T-helper 17 cell (primary cell): ENCODE data around the gene SCYGR3. TPM values are rescaled to one million over a fixed set of nuclear protein-coding genes. Genes with fewer than 3 reads are reported as not detected.

Source experiments
- ATAC-seq: fragments of 150-1000 bp; cut with Tn5 transposase; 2 replicates; pipeline ENCODE4 v1.10.0; 2021; ENCODE audit warnings: mild to moderate bottlenecking, moderate library complexity
- DNase-seq, 3 donors: peaks; one replicate each; pipeline versions ENCODE4 v3.0.0 to v3.0.0-alpha.2; 2020 to 2021
- H3K9me3 ChIP-seq: one replicate; pipeline ENCODE4 v1.7.0; 2013; ENCODE audit warnings: low read length, mild to moderate bottlenecking; ENCODE audit not compliant: control insufficient read depth, poor library complexity, severe bottlenecking
- H3K27ac Mint-ChIP-seq: one replicate; pipeline ENCODE4 v1.8.0; 2022; ENCODE audit warnings: mild to moderate bottlenecking, moderate library complexity, mixed read lengths
- H3K27me3 Mint-ChIP-seq: one replicate; pipeline ENCODE4 v1.8.0; 2022; ENCODE audit warnings: mixed read lengths
- H3K36me3 Mint-ChIP-seq: one replicate; pipeline ENCODE4 v1.8.0; 2022; ENCODE audit warnings: low read depth, mixed read lengths
- H3K4me1 Mint-ChIP-seq: one replicate; pipeline ENCODE4 v1.8.0; 2022; ENCODE audit warnings: mild to moderate bottlenecking, mixed read lengths
- H3K4me3 Mint-ChIP-seq: one replicate; pipeline ENCODE4 v1.8.0; 2022; ENCODE audit warnings: mild to moderate bottlenecking, moderate library complexity, mixed read lengths
- total RNA-seq, 4 donors: library from RNA in 2 of 4; stranded (reverse) in 2 of 4; gene quantifications; one replicate each; pipeline ENCODE4 v1.2.3 and lab custom pipeline; 2022 to 2026

SCYGR3 gene
- not detected for total RNA-seq
- 0 reads per million in 2 donors for total RNA-seq (lab: John Stamatoyannopoulos, UW)

- H3K9me3 ChIP-seq = no peaks in the 10 kb centered on the region
- no peak within 1 kb of the TSS for H3K4me3 Mint-ChIP-seq
- no peaks in the 10 kb centered on the region for H3K4me1 Mint-ChIP-seq
- no peak within 1 kb of the TSS for H3K27ac Mint-ChIP-seq
- no peak for ATAC-seq
- peaks cover 44% of the 10 kb centered on the region for H3K27me3 Mint-ChIP-seq
- peaks cover 5% of the 10 kb centered on the region for H3K36me3 Mint-ChIP-seq
- DNase-seq = no peak
Measured at GRCh38 chr2:227614740-227615139, at the start of gene SCYGR3. Gene SCYGR3 (minus strand): TSS chr2:227614840. CDS start chr2:227614840, 0 bp downstream.

- no peak for DNase-seq
- Mint-ChIP-seq H3K4me1 (peaks cover 3% of the 10 kb centered on the region), H3K27ac (no peak overlapping the region), H3K36me3 (peaks cover 2% of the 10 kb centered on the region), H3K4me3 (no peak overlapping the region), H3K27me3 (no peaks in the 10 kb centered on the region)
- H3K9me3 ChIP-seq = no peaks in the 10 kb centered on the region
- no peak for ATAC-seq
Measured at GRCh38 chr2:227661827-227662226, 47.2 kb upstream of the SCYGR3 start.

DNA sequence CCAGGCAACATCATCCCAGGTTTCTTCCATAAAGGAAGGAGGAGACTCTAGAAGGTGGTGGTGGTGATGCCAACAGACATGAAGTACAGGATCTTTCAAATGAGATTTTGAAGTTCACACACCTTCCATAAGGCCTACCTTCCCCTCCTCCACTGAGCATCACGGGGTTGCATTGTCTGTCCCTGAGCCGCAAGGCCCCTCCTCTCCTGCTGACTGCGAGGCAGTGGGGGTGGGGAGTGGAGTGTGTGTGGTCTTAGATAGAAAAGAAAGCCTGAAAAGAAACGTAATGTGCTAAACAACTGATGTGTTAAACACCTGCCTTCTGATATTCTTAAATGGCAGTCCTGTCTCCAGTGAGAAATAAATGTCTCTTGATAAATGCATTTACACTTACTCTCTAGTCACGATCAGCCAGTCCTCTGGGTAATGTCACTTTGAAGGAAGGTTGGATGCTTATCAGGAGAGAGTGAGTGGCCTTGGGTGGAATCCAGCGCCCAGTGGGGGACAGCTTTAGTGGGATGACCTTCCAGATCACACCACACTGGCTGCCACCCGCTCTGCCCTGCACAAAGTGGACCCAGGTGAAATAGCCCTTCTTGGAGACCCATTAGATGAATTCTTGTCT lies 46.5 kb upstream of the SCYGR3 start:
- Mint-ChIP-seq H3K4me3 (no peak overlapping the region), H3K27ac (no peak overlapping the region), H3K4me1 (peaks cover 3% of the 10 kb centered on the region), H3K36me3 (peaks cover 2% of the 10 kb centered on the region), H3K27me3 (no peaks in the 10 kb centered on the region)
- DNase-seq (no peak), ATAC-seq (no peak)
- H3K9me3 ChIP-seq = no peaks in the 10 kb centered on the region

- Mint-ChIP-seq H3K27me3 (peaks cover 20% of the 10 kb centered on the region), H3K27ac (no peak overlapping the region), H3K36me3 (peaks cover 4% of the 10 kb centered on the region), H3K4me3 (no peak overlapping the region), H3K4me1 (peaks cover 6% of the 10 kb centered on the region)
- H3K9me3 ChIP-seq = no peaks in the 10 kb centered on the region
- DNase-seq (no peak), ATAC-seq (no peak)
Measured at GRCh38 chr2:227657199-227657845, 42.7 kb upstream of the SCYGR3 start.

- DNase-seq (no peak), ATAC-seq (no peak)
- H3K27ac Mint-ChIP-seq = no peak overlapping the region
- H3K4me1 Mint-ChIP-seq = peaks cover 4% of the 10 kb centered on the region
- no peak overlapping the region for H3K4me3 Mint-ChIP-seq
- peaks cover 27% of the 10 kb centered on the region for H3K27me3 Mint-ChIP-seq
- no peaks in the 10 kb centered on the region for H3K9me3 ChIP-seq
- peaks cover 2% of the 10 kb centered on the region for H3K36me3 Mint-ChIP-seq
Measured at GRCh38 chr2:227655454-227655853, 40.8 kb upstream of the SCYGR3 start.

DNA sequence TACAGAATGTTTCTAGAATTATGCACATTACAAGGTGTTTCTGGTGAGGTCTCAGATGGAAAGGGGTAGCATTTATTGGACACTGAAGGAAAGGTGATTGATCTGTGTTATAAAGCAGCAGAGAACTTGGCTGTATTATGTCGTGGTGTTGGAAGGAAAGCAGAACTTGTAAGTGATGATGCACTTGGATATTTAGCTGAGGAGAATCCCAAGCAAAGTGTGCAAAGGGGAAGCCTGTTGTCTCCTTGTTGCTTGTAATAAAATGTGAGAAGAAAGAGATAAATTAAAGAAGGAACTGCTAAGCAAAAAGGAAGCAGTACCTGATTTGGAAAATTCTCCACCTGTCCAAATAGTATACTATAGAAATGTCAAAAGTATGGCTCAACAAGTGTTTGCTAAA lies 39.8 kb upstream of the SCYGR3 start:
- DNase-seq (no peak), ATAC-seq (no peak)
- no peaks in the 10 kb centered on the region for H3K9me3 ChIP-seq
- Mint-ChIP-seq H3K4me1 (peaks cover 4% of the 10 kb centered on the region), H3K27ac (no peak overlapping the region), H3K27me3 (peaks cover 31% of the 10 kb centered on the region), H3K4me3 (no peak overlapping the region), H3K36me3 (peaks cover 2% of the 10 kb centered on the region)

- DNase-seq (no peak), ATAC-seq (no peak)
- Mint-ChIP-seq H3K27me3 (peaks cover 40% of the 10 kb centered on the region), H3K4me1 (peaks cover 4% of the 10 kb centered on the region), H3K27ac (no peak overlapping the region), H3K36me3 (peaks cover 2% of the 10 kb centered on the region), H3K4me3 (no peak overlapping the region)
- H3K9me3 ChIP-seq = no peaks in the 10 kb centered on the region
Measured at GRCh38 chr2:227653419-227653818, 38.8 kb upstream of the SCYGR3 start.

DNA sequence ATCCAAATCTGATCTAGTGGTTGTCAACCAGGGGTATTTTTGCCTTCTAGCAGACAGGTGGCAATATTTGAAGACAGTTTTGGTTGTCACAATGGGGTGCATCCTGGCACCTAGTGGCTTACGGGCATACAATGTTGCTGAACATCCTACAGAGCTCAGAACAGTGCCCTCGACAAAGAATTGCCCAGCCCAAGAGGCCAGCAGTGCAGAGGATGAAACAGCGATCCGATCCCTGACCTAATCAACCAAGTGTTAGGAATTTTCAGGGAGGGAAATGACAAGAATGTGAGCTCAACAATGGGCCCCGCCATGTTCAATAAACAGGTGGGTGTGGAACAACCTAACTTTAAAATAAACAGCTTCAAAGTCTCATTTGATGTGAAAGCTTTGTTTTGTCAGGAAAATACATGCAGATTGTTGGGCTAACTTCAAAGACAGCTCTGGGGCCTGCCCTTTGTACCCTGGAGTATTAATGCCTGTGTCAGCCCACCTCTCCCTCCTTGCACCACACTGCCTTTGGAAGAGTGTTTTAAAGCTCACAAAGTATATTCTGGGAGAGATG lies 29.4 kb upstream of the SCYGR3 start:
- H3K9me3 ChIP-seq = no peaks in the 10 kb centered on the region
- Mint-ChIP-seq H3K27me3 (peaks cover 32% of the 10 kb centered on the region), H3K4me3 (no peak overlapping the region), H3K27ac (no peak overlapping the region), H3K36me3 (peaks cover 2% of the 10 kb centered on the region), H3K4me1 (no peaks in the 10 kb centered on the region)
- DNase-seq = no peak
- ATAC-seq = no peak

GRCh38 chr2:227642656-227643055 lies 28.0 kb upstream of the SCYGR3 start:
- no peak overlapping the region for H3K4me3 Mint-ChIP-seq
- ATAC-seq (no peak), DNase-seq (no peak)
- peaks cover 19% of the 10 kb centered on the region for H3K27me3 Mint-ChIP-seq
- H3K27ac Mint-ChIP-seq = no peak overlapping the region
- H3K36me3 Mint-ChIP-seq = peaks cover 2% of the 10 kb centered on the region
- H3K4me1 Mint-ChIP-seq = no peaks in the 10 kb centered on the region
- no peaks in the 10 kb centered on the region for H3K9me3 ChIP-seq

DNA sequence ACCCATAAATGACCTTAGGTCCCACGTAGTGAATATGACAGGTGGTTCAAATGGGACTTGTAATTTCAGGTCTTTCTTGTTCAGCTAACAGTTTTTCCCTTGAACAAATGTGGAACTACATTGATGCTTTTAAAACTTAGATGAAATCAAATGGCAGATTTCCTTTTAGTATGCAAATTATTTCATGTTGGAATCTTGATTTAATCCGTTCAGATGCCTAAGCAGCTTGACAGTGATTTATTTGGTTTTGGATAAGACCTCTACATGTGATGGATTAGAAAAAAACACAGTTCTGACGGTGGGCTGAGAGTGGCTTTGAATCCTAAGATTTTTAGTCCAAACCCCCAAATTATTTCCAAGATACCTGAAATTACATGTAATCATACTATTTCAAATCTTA lies 19.6 kb upstream of the SCYGR3 start:
- DNase-seq (no peak), ATAC-seq (no peak)
- Mint-ChIP-seq H3K27me3 (peaks cover 24% of the 10 kb centered on the region), H3K4me1 (no peaks in the 10 kb centered on the region), H3K4me3 (no peak overlapping the region), H3K36me3 (no peaks in the 10 kb centered on the region), H3K27ac (no peak overlapping the region)
- H3K9me3 ChIP-seq = no peaks in the 10 kb centered on the region

- DNase-seq = no peak
- H3K9me3 ChIP-seq = no peaks in the 10 kb centered on the region
- no peak for ATAC-seq
- Mint-ChIP-seq H3K4me1 (no peaks in the 10 kb centered on the region), H3K27ac (no peak overlapping the region), H3K36me3 (no peaks in the 10 kb centered on the region), H3K27me3 (peaks cover 34% of the 10 kb centered on the region), H3K4me3 (no peak overlapping the region)
Measured at GRCh38 chr2:227632827-227633226, 18.2 kb upstream of the SCYGR3 start.

DNA sequence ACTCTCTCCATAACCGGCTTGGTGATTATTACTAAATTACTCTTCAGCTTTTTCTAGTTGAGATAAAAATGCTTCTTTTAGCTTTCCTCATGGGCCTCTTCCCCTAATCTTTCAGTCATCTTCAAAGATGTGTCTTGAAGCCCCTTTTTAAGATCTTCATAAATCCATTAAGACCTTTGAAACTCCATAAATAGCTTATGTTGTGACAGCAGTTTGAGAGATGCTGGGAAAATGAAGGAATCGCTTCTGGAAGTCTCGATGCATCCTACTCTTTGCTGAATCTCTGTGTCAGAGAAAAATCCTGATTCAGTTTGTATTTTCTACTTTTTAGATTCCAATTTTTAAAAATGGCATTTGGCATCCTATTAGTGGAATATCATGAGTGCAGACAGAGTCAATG lies 15.7 kb upstream of the SCYGR3 start:
- ATAC-seq (no peak), DNase-seq (no peak)
- no peaks in the 10 kb centered on the region for H3K9me3 ChIP-seq
- no peaks in the 10 kb centered on the region for H3K36me3 Mint-ChIP-seq
- H3K4me3 Mint-ChIP-seq = no peak overlapping the region
- no peaks in the 10 kb centered on the region for H3K4me1 Mint-ChIP-seq
- no peak overlapping the region for H3K27ac Mint-ChIP-seq
- peaks cover 42% of the 10 kb centered on the region for H3K27me3 Mint-ChIP-seq

- ATAC-seq (no peak), DNase-seq (no peak)
- H3K4me3 Mint-ChIP-seq = no peak overlapping the region
- no peaks in the 10 kb centered on the region for H3K36me3 Mint-ChIP-seq
- no peaks in the 10 kb centered on the region for H3K4me1 Mint-ChIP-seq
- no peaks in the 10 kb centered on the region for H3K9me3 ChIP-seq
- H3K27me3 Mint-ChIP-seq = peaks cover 44% of the 10 kb centered on the region
- no peak overlapping the region for H3K27ac Mint-ChIP-seq
Measured at GRCh38 chr2:227629435-227629834, 14.8 kb upstream of the SCYGR3 start.

- ATAC-seq (no peak), DNase-seq (no peak)
- no peaks in the 10 kb centered on the region for H3K4me1 Mint-ChIP-seq
- H3K27me3 Mint-ChIP-seq = peaks cover 44% of the 10 kb centered on the region
- H3K27ac Mint-ChIP-seq = no peak overlapping the region
- peaks cover 2% of the 10 kb centered on the region for H3K36me3 Mint-ChIP-seq
- H3K9me3 ChIP-seq = no peaks in the 10 kb centered on the region
- H3K4me3 Mint-ChIP-seq = no peak overlapping the region
Measured at GRCh38 chr2:227627769-227628168, 13.1 kb upstream of the SCYGR3 start.
